Mucosa of descending colon (tissue), 3 donors: ENCODE results near the gene COL1A1. TPM values are rescaled to one million over a fixed set of nuclear protein-coding genes. Genes with fewer than 3 reads are reported as not detected.

Experiments used
- ATAC-seq: fragments of 200-7000 bp; cut with Tn5 transposase; one replicate; pipeline ENCODE4 v1.9.1; 2020; ENCODE audit warnings: mild to moderate bottlenecking, moderate library complexity
- DNase-seq, 3 donors: peaks; one replicate each; pipeline ENCODE4 v3.0.0-alpha.2; 2020
- H3K36me3 ChIP-seq: fragments of 200-600 bp; one replicate; pipeline ENCODE4 v1.8.0; 2021; ENCODE audit warnings: low read depth, mild to moderate bottlenecking
- H3K4me1 ChIP-seq: fragments of 200-600 bp; one replicate; pipeline ENCODE4 v1.8.0; 2021; ENCODE audit warnings: low read depth, mild to moderate bottlenecking
- H3K4me3 ChIP-seq: fragments of 200-600 bp; one replicate; pipeline ENCODE4 v1.8.0; 2021; ENCODE audit warnings: mild to moderate bottlenecking
- H3K9me3 ChIP-seq: fragments of 200-600 bp; one replicate; pipeline ENCODE4 v1.8.0; 2021; ENCODE audit warnings: mild to moderate bottlenecking
- CTCF ChIP-seq: fragments of 200-600 bp; IDR thresholded peaks from one replicate; pipeline ENCODE4 v1.8.0; 2022; ENCODE audit warnings: antibody characterized with exemption, mild to moderate bottlenecking
- intact Hi-C, 2 donors: fragments of 100-400 bp; cut with DNase I in 1 of 2; cut with micrococcal nuclease in 1 of 2; formaldehyde crosslinking; loops; one replicate each; pipeline versions ENCODE4 v1.11.0 to v1.11.1; 2022; cut with DNase I, micrococcal nuclease
- total RNA-seq, 3 donors: library from RNA; stranded (reverse); fragmentation: NEBNext Ultra II Directional in 2 of 3; extraction: Animal tissue kit (Norgen Biotek cat#: 25700) in 2 of 3; gene quantifications; one replicate each; pipeline versions ENCODE4 v1.2.1 to v1.2.4, GENCODE V29; 2021 to 2023
- donor health status: DM: no; HTN: no; CAD: no; lungs with moderate emphysema.
- donor health status: DM: no; HTN: no; CAD: no.
- donor health status: DM: no; HTN: yes; CAD: no.

Gene COL1A1
- total RNA-seq, 3 donors from 2014 or later: 53.0 to 248 (median 160) TPM

- DNase-seq: peak in 1 of 3 donors; percentile 39
These were observed 19.6 kb downstream of the COL1A1 start for GRCh38 chr17:50181591-50182560.

GRCh38 chr17:50181144-50181543, 20.3 kb downstream of the COL1A1 start:
- ATAC-seq (no peak), DNase-seq (no peak)
- no peaks in the 10 kb centered on the region for H3K36me3 ChIP-seq
- peaks cover 8% of the 10 kb centered on the region for H3K4me1 ChIP-seq
- no peaks in the 10 kb centered on the region for H3K9me3 ChIP-seq
- H3K4me3 ChIP-seq: no peak overlapping the region
- intact Hi-C loops: no loop called here
- TF ChIP-seq CTCF: no peak

More at GRCh38 chr17:50181591-50182560, 19.6 kb downstream of the COL1A1 start:
- no peaks in the 10 kb centered on the region for H3K36me3 ChIP-seq
- peaks cover 8% of the 10 kb centered on the region for H3K4me1 ChIP-seq
- H3K9me3 ChIP-seq: no peaks in the 10 kb centered on the region
- no peak for ATAC-seq
- H3K4me3 ChIP-seq: no peak overlapping the region
- no peak for TF ChIP-seq CTCF
- intact Hi-C loops: no loop called here

- Histone ChIP-seq H3K9me3 (no peaks in the 10 kb centered on the region), H3K36me3 (no peaks in the 10 kb centered on the region), H3K4me3 (no peak overlapping the region), H3K4me1 (peaks cover 8% of the 10 kb centered on the region)
- DNase-seq (no peak), ATAC-seq (no peak)
- TF ChIP-seq CTCF: no peak
- intact Hi-C loops: no loop called here
These were observed 20.8 kb downstream of the COL1A1 start for GRCh38 chr17:50180620-50181019.

GRCh38 chr17:50180111-50180510, 21.3 kb downstream of the COL1A1 start:
- no peak for ATAC-seq
- H3K9me3 ChIP-seq: no peaks in the 10 kb centered on the region
- H3K4me3 ChIP-seq: no peak overlapping the region
- no peak for DNase-seq
- H3K4me1 ChIP-seq: peaks cover 8% of the 10 kb centered on the region
- no peak for TF ChIP-seq CTCF
- intact Hi-C loops: no loop called here
- no peaks in the 10 kb centered on the region for H3K36me3 ChIP-seq

- intact Hi-C loops: loop anchor here in 1 of 2 donors (10.0 kb wide), 1 partner anchor 117 kb away; no protein-coding TSS in a partner anchor
- Histone ChIP-seq H3K9me3 (no peaks in the 10 kb centered on the region), H3K36me3 (no peaks in the 10 kb centered on the region), H3K4me1 (peaks cover 5% of the 10 kb centered on the region), H3K4me3 (no peak overlapping the region)
- ATAC-seq (peak; percentile 91), DNase-seq (peak; percentile 77 to 85 (median 84))
- peak; percentile 54 for TF ChIP-seq CTCF
These were observed 23.2 kb downstream of the COL1A1 start for GRCh38 chr17:50177983-50178834.
